ENCODE data around the gene PARG.
"Not testable (repeated sequence)": the region's sequence is repeated elsewhere in the genome, so short reads cannot be mapped to it uniquely, and the experiment has no call there.

Gene PARG

DNA sequence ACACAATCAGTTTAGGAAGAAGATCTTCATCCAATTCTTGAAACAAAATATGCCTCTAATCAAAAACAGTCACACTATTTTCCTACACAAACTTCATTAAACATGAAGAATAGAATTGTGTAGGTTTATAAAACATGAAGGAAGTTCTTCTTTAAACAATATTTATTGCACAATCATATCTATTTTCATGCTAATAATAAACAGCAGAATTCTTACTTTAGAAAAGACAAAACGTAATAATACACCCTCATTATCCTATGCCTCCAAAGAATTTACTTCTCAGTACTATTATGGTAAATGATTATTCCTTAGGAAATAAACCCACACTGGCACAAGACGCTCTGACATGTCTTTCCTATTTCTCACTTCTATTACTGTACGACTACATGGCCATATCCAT is 41.4 kb downstream of the PARG start:
- not testable (repeated sequence) for DNase-seq

DNA sequence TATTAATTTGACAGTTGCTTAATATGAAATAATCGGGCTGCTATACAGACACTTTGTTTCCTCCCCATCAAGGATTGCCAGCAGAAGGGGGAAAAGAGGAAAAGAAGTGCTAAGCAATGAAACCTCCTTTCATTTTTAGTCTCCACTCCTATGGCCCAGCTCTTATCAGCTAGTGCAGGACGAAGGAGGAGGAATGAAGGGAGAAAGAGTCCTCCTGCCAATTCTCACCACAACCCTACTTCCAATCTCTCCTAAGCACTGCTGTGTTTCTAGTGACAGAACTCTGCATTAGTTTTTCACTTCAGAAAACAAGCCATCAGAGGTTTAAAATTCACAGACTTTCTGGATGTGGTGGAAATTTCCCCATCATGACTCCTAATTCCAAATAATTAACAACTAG is 41.8 kb downstream of the PARG start:
- DNase-seq: not testable (repeated sequence)

DNA sequence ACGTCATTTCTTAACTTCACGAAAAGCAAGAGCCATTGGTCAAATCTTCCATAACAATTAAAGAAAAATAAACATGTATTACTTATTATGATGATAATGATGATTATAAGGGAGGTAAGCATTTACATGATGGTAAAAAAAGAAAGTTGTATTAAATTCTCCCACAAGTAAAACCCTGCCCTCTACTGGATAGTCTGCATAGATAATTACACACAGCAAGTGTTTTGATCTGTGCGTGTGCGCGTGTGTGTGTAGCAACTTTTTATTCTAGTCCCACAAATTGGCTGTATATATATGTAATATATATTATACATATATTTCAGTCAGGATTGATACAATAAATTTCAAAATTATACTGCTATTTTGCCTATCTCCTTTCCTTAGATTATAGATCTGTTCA is 51.8 kb downstream of the PARG start:
- not testable (repeated sequence) for DNase-seq

DNA sequence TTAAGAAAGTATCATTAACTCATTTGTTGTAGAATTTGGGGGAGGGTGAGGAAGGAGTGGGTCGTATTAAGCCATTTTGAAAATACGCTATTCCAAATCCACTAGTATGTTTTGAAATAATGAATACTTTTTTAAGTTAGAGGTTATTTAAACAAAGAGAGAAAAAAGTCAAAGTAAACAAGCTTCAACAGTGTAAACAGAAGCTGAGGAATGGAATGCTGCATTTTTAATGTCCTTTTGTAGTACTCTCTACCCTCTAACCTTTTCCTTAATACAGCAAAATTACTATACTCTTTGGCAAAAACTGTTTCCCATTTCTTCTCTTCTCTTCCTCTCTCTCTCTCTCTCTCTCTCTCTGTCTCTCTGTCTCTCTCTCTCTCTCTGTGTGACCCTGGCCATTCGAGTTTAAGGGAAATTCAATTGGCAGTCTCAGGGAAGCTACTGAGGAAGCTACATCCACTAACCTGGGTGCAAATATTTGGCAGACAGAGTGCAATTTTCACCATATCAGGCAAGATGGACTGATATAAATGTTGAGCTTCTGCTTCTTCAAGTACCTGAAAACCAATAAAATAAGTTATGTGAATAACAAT is 57.0 kb downstream of the PARG start:
- DNase-seq: not testable (repeated sequence)

DNA sequence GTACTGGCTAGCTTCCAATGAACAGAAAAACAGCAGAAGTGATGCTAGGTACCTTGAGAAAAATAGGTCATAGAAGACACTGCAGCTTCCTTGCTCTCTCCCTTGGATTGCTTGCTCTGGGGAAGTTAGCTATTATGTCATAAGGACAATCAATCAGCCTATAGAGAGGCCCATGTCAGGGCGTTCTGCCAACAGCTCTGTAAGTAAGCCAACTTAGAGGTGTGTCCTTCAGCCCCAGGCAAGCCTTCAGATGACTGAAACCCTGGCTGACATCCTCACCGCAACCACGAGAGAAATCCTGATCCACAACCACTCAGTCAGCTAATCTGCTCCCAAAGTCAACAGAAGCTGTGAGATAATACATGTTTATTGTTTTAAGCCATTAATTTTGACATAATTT is 58.0 kb downstream of the PARG start:
- not testable (repeated sequence) for DNase-seq

DNA sequence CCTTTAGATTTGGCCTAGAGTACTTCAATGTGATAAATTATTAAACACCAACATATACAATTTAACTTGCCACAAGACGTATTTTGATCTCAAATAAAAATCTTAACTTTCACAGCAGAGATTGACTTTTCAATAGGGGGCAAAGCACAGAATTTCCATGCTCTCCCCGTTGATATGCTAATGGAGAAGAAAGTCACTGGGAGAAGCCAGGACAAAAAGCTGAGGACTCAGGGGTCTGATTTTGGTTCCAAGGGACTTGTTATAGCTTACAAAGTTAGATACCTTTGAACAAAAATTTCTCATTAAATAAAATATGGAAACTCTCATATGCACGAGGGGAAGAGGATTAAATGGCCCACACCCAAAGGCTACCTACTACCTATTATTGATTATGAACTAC is 59.5 kb downstream of the PARG start:
- DNase-seq: not testable (repeated sequence)

DNA sequence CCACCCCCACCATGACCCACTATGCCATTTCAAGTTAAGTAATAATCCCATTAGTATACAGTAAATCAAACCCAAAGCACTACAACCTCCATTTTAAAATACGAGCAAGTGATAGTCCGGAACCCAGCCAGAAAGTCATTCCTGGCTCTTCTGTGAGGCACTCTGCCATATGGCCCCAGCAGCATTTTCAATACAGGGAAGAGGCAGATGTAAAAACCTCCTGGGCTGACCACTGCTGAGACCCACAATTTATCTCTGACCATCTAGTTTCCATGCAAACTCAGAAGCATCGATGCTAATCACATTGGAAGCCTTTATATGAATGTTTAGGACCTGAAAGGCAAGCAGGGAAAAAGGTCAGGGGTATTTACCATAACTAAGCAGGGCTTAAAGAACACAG is 69.1 kb downstream of the PARG start:
- not testable (repeated sequence) for DNase-seq

DNA sequence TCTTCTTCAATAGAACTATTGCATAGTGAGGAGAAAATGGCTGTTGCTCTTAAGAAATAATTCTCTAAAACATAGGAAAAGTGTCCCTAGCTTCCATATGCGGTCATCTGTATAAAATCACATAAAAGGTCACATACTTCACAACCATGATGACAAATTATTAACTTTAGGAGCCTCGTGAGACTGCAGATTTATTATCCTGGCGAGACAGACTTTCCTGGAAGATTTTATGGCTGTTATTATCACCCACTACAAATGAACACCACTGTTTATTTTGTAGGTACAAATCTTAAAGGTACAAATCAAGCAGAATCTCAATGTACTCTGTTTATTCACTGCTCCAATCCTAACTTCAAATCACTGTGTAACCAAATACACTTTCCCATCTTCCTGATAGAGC is 70.4 kb downstream of the PARG start:
- not testable (repeated sequence) for DNase-seq

DNA sequence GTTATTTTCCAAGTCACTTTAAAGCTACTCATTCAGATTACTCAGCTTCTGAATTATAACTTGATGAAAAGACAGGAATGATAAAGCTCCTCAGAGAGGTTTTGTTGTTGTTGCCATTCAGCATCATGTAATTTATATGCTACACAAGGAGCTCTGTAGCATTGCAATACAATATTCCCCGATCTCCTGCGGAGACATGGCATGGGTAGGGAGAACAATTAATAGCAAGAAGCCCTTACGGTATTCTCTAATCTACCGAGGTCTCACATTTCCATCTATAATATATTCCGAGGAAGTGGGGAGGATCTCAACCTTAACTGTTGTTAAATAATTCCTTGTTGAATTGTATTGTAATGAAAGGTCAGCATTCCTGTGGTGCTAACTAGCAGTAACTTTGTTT is 81.9 kb downstream of the PARG start:
- not testable (repeated sequence) for DNase-seq

DNA sequence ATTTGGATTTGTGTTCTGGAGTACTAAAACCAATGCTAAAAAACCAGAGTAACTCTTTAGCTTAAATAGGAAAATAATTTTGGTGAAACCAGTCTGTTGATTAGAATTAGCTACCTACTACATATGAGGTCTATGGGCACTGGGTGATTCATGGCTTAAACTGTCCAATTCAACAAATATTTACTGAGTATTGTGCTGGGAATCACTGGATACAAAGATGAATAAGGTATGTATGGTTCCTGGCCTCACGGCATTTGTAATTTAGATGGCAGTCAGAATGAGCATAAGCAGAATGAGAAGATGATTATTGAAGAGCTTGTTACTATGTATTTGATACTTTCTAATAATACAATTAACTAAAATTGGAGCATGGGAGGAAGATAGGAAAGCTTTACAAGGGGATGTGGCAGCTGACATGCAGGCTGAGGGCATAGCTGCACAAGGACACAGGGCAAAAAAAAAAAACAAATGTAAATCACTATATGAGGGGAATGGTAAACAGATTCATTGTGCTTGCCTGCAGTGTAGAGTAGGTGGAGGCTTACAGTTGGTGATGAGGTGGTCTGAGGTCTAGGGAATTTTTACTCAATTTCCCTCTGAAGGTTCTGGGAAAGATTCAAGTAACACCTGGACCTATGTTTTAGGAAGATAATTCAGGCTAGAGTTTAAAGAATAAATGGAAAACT is 83.0 kb downstream of the PARG start:
- not testable (repeated sequence) for DNase-seq

DNA sequence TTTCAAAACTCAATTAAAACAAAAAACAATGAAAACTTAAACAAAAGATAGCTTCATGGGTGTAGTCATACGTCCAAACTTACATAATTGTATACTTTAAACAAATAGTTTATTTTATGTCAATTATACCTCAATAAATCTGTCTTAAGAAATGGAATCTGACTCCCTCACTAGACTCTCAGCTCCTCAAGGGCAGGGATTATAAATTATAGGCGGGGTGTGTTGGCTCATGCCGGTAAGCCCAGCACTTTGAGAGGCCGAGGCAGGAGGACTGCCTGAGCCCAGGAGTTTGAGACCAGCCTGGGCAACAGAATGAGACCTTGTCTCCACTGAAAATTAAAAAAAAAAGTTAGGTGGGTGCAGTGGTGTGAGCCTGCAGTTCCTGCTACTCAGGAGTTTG is 92.3 kb downstream of the PARG start:
- DNase-seq: not testable (repeated sequence)

DNA sequence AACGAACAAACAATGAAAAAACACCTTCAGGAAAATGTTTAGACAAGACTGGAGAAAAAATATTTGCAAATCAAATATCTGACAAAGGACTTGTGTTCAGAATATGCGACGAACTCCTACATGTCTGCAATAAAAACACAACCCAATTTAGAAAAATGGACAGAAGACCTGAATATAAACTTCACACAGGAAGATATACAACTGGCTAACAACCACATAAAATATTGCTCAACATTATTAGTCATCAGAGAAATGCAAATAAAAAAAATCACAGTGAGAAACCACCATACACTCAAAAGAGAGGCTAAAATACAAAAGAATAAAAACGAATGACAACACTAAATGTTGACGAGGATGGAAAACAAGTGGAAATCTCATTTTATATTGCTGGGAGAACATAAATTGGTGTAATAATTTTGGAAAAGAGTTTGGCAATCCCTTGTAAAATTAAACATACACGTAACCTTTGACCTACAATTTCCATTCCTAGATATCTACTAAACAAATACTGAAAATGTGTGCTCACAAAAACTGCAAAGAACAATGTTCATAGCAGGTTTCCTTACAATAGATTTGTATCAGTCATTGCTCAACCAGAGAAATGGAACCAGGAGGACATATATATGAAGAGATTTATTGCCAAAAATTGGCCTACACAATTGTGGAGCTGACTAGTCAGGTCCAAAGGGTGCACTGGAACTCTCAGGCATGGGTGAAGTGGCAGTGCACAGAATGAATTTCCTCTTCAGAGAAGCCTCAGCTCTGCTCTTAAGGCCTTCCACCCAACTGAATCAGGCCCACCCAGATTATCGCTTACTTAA is 96.8 kb downstream of the PARG start:
- no peak for DNase-seq

DNA sequence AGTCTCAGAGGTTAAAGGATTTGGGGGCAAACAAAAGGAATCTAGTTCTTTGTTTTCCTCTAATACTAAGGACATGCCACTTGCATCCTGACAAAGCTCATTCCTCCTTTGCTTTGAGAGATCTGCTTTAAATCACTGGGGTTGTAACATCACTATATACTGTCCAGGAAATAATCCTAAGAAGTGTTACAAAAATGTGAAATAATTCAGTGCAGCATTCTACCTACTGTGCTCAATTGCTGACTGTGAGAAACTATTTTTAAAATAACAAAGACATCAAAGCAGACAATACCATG is 99.5 kb downstream of the PARG start:
- DNase-seq: not testable (repeated sequence)

DNA sequence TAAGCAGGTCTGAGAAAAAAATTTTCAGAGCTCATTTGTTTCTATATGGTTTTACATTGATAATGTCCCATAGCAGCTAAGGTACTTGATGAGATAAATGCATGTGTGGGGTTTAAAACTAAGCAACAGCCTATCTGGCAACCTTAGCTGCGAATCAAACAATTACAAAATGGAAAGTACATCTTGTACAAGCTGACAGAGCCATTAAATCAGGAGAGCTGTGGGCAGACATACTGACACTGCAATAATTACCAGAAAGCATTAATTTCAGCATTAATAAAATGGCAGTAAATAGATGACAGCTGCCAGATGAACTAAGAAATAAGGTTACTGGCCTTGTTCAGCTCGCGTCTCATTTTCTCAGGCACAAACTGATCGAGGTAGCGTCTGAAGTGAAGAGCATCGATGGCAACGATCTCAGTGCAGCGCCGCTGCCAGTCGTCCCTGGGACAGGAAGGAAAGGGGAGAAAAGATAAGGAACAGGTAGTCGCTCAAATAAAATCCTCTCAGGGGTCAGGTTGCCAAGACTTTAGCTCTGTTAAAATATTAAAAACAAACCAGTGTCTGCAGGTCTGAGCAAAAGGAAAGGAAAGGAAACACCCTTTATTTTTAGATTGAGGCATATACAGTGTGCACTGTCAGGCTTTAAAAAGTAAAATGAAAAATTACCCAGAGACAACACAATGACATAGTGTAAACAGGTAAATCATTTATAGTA is 100.1 kb downstream of the PARG start:
- DNase-seq: no peak

DNA sequence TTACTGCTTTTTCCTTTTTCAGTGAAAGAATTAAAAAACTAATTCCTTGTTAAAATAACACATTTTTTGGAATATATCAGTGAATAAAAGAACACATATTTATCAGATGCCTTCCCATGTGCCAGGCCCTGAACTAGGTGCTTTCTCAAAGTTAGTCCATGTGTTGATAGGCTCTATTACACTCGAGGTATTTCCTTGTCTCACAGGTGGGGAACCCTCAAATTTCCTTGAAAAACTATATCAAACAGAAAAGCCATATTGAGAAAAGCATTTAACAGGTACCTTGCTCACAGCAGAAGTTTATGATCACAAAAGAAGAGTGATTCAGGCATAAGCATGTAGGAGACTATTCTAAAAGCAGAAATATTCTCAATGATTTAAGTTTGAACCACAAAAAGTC is 104.1 kb downstream of the PARG start:
- DNase-seq: no peak

DNA sequence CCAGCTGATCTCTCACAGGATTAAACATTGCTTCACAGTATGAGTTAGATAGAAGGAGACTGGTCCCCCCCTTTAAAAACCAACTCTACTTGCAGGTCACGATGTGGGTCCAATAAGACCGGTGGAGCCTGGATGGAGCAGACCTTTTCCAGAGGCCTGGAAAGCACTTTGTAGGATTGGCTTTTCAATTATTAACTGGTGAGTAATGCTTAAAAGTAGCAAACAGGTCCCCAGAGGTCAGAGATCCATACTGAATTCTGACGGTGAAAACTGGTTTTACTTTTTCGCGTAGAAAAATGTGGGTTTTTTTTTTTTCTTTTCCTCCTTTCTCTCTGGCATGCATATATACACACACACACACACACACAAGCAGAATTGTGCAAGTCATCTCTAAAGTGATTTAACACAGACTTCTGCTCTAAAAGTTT is 104.8 kb downstream of the PARG start:
- no peak for DNase-seq

DNA sequence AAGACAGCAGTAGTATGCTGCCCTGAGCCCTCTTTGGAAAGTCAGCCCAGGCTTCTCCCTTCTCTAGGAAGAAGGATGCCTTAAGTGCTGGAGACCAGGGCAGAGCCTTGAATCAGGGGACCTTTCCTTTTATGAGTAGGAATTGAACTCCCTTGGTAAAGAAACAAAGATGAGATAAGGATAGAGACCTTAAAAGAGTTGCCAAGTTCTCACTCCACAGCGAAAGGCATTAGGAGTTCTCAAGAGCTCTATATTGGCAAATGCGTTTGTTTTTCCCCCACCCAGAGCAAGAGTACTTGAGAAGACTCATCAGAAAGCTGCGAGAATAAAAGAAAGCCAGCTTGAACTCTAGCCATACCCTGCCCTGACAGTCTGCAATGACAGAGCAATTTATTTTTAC is 106.9 kb downstream of the PARG start:
- DNase-seq: no peak

DNA sequence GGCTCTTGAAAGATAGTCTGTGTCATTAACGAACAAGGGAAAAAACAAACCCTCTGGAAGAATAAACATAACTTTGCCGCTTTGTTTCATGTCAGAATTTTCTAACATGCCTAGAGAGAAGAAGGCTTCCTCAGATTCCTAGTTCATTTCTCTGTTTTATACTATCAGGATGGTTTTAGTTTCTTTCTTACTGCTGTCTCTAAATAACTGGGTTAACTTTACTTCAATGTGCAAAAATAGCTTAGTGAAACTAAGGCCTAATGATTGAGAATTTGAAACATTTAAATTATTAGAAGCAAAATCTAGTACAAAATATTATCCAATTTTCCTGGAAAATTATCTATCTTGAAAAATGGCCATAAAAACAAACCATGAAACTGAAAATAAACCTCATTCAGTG is 107.6 kb downstream of the PARG start:
- no peak for DNase-seq

DNA sequence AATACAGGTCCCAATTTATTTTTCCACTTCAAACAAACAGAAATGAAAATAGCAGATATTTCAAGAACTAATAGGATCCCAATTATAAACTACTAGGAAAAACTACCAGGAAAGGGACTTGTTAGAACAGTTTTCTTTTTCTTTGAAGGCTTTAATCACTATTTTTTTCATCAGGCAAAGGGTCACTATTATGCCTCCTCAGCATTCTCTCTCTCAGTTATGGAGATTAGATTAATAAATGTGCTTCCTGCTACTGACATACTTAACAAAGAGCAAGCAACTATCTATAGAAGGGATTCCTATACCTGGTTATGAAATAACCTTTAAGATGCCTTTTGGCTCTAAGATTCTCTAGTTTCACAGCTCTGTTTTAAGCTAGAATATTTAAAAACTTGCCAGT is 108.7 kb downstream of the PARG start:
- no peak for DNase-seq

DNA sequence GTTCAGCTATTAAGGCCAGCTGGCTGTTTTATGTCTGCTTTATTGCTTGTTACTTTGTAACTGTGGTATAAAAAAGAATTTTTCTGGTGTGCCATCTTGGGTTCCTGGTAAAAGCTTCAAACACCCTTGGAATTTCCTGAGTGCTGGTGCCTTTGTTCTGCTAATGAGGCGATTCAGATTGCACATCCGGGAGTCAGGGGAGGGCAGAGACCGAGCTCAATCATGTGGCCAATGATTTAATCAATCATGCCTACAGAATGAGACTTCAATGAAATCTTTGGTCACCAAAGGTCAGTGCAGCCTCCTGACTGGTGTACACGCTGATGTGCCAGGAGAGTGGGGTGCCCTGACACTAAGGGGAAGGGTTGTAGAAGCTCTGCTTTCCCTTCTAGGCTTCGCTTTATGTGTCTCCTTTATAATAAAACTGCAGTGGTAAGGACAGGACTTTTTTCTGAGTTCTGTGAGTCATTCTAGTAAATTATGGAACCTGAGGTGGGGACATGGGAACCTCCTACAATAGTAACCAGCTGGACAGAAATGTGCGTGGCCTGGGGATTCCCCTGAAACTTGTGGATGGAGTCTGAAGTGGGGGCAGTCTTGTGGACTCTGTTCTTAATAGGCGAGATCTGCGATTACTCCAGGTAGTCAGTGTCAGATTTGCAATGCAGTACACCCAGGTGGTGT is 110.3 kb downstream of the PARG start:
- DNase-seq: no peak

DNA sequence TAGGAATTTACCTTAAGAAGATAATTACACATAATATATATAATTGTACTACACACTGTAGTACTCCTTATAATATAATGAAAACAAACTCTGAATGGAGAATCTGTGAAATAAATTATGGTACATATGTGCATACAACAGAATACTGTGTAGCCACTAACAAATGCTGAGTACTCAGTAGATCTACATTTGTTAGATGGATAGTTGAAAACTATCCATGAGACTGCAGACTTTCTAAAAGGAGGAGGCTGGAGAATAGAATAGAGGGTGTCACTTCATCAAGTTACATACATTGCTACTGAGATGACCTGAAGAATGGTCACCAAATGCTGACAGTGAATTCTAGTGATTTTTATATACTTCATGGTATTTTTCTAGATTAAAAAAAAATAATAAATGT is 111.0 kb downstream of the PARG start:
- no peak for DNase-seq

DNA sequence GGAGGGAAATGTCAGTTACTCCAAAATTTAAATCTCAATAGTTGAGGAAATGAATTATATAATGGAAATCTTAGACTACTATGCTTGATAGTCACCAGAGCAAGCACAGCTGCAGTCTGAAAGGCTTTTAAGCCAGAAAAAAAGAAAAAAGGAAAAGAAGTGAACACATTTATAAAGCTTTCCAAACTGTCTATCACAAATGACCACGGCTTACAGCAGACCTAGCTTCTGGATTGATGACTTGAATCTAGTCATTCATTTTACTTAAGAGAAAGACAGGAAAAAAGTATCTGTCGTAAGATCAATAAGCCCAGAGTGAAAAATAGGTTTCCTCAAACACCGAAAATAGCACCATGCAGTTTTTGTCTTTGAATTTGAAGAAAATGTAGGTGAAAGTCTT is 111.8 kb downstream of the PARG start:
- no peak for DNase-seq

DNA sequence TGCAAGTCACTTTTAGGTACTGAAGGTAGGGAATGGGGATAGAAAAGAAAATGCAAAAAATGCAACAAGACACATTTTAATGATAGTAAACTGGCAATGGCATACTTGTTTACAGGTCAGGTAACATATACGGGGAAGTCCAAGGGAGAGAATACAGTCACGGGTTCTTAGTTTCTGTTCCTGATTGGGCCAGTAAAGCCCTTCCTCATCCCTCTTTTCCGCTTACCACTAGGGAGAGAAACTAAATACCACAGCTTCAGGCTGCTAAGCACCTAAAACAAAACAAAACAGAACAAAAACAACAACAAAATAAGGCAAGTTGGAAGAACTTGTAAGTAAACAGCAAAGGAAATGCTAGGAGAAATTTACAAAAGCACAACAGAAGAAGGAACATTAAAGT is 114.5 kb downstream of the PARG start:
- no peak for DNase-seq

Measured in 8988T (cell line).